IPS-15b (cell line): ENCODE data around the gene RALB.

ENCODE experiments used
- H3K27me3 ChIP-seq: one replicate; pipeline ENCODE4 v1.6.1; 2013; ENCODE audit warnings: low read length; ENCODE audit not compliant: control insufficient read depth, insufficient read depth
- H3K36me3 ChIP-seq: one replicate; pipeline ENCODE4 v1.6.1; 2013; ENCODE audit warnings: low read length; ENCODE audit not compliant: control insufficient read depth, insufficient read depth
- H3K4me1 ChIP-seq: one replicate; pipeline ENCODE4 v1.6.1; 2013; ENCODE audit warnings: mild to moderate bottlenecking, low read length; ENCODE audit not compliant: control insufficient read depth, insufficient read depth
- H3K4me3 ChIP-seq: one replicate; pipeline ENCODE4 v1.5.1; 2013; ENCODE audit warnings: low read depth, low read length
- H3K9ac ChIP-seq: one replicate; pipeline ENCODE4 v1.6.1; 2013; ENCODE audit warnings: low read depth, mild to moderate bottlenecking, low read length
- H3K9me3 ChIP-seq: one replicate; pipeline ENCODE4 v1.6.1; 2013; ENCODE audit warnings: mild to moderate bottlenecking, low read length; ENCODE audit not compliant: control insufficient read depth, insufficient read depth

The RALB gene

GRCh38 chr2:120237491-120237902, 15.2 kb upstream of the RALB start:
- Histone ChIP-seq H3K9me3 (no peaks in the 10 kb centered on the region), H3K36me3 (no peaks in the 10 kb centered on the region), H3K4me1 (peaks cover 2% of the 10 kb centered on the region), H3K27me3 (peaks cover 6% of the 10 kb centered on the region), H3K4me3 (no peak overlapping the region), H3K9ac (no peak overlapping the region)

- Histone ChIP-seq H3K4me1 (peaks cover 2% of the 10 kb centered on the region), H3K36me3 (no peaks in the 10 kb centered on the region), H3K9ac (no peak overlapping the region), H3K9me3 (no peaks in the 10 kb centered on the region), H3K4me3 (no peak overlapping the region), H3K27me3 (peaks cover 6% of the 10 kb centered on the region)
These were observed 13.7 kb upstream of the RALB start for GRCh38 chr2:120238728-120239487.

GRCh38 chr2:120239488-120240287, 13.0 kb upstream of the RALB start:
- H3K9ac ChIP-seq: no peak overlapping the region
- no peaks in the 10 kb centered on the region for H3K36me3 ChIP-seq
- no peaks in the 10 kb centered on the region for H3K9me3 ChIP-seq
- peaks cover 2% of the 10 kb centered on the region for H3K4me1 ChIP-seq
- H3K4me3 ChIP-seq: no peak overlapping the region
- peaks cover 6% of the 10 kb centered on the region for H3K27me3 ChIP-seq

GRCh38 chr2:120240901-120241429, 11.7 kb upstream of the RALB start:
- Histone ChIP-seq H3K4me1 (peaks cover 8% of the 10 kb centered on the region), H3K9me3 (no peaks in the 10 kb centered on the region), H3K36me3 (no peaks in the 10 kb centered on the region)

GRCh38 chr2:120241684-120242083, 11.0 kb upstream of the RALB start:
- no peak overlapping the region for H3K4me3 ChIP-seq
- no peaks in the 10 kb centered on the region for H3K9me3 ChIP-seq
- H3K4me1 ChIP-seq: peaks cover 11% of the 10 kb centered on the region
- H3K36me3 ChIP-seq: no peaks in the 10 kb centered on the region
- H3K27me3 ChIP-seq: peaks cover 6% of the 10 kb centered on the region
- no peak overlapping the region for H3K9ac ChIP-seq

More at GRCh38 chr2:120240901-120241429, 11.7 kb upstream of the RALB start:
- H3K27me3 ChIP-seq: peaks cover 6% of the 10 kb centered on the region
- H3K4me3 ChIP-seq: no peak overlapping the region
- H3K9ac ChIP-seq: no peak overlapping the region

GRCh38 chr2:120243211-120243610, 9.4 kb upstream of the RALB start:
- H3K4me3 ChIP-seq: no peak overlapping the region
- H3K36me3 ChIP-seq: no peaks in the 10 kb centered on the region
- no peaks in the 10 kb centered on the region for H3K9me3 ChIP-seq
- no peak overlapping the region for H3K9ac ChIP-seq
- peaks cover 9% of the 10 kb centered on the region for H3K4me1 ChIP-seq
- H3K27me3 ChIP-seq: peaks cover 11% of the 10 kb centered on the region

GRCh38 chr2:120243875-120244553, 8.6 kb upstream of the RALB start:
- H3K4me1 ChIP-seq: peaks cover 9% of the 10 kb centered on the region
- H3K9me3 ChIP-seq: no peaks in the 10 kb centered on the region
- no peak overlapping the region for H3K4me3 ChIP-seq
- H3K9ac ChIP-seq: no peak overlapping the region
- H3K27me3 ChIP-seq: peaks cover 14% of the 10 kb centered on the region
- H3K36me3 ChIP-seq: no peaks in the 10 kb centered on the region

GRCh38 chr2:120244656-120245519, 7.8 kb upstream of the RALB start:
- Histone ChIP-seq H3K27me3 (peaks cover 16% of the 10 kb centered on the region), H3K9me3 (no peaks in the 10 kb centered on the region), H3K4me1 (peaks cover 9% of the 10 kb centered on the region), H3K9ac (no peak overlapping the region), H3K36me3 (no peaks in the 10 kb centered on the region), H3K4me3 (no peak overlapping the region)

GRCh38 chr2:120245520-120246332, 6.9 kb upstream of the RALB start:
- H3K4me1 ChIP-seq: peaks cover 9% of the 10 kb centered on the region
- H3K9me3 ChIP-seq: no peaks in the 10 kb centered on the region
- no peaks in the 10 kb centered on the region for H3K36me3 ChIP-seq
- H3K4me3 ChIP-seq: no peak overlapping the region
- peaks cover 24% of the 10 kb centered on the region for H3K27me3 ChIP-seq
- H3K9ac ChIP-seq: no peak overlapping the region

GRCh38 chr2:120246546-120247300, 5.9 kb upstream of the RALB start:
- H3K27me3 ChIP-seq: peaks cover 34% of the 10 kb centered on the region
- no peak overlapping the region for H3K9ac ChIP-seq
- H3K4me1 ChIP-seq: peaks cover 10% of the 10 kb centered on the region
- no peaks in the 10 kb centered on the region for H3K36me3 ChIP-seq
- no peaks in the 10 kb centered on the region for H3K9me3 ChIP-seq
- H3K4me3 ChIP-seq: no peak overlapping the region
